Activated T-cell treated with anti-CD3 and anti-CD28 coated beads, Interleukin-2, amount 50 U/mL, for 24 hours (primary cell): ENCODE results near the gene RUNDC1.

Experiments
- DNase-seq: peaks from one replicate; pipeline ENCODE4 v3.0.0-alpha.2; 2020
- H3K27ac Mint-ChIP-seq: 2 replicates; pipeline ENCODE4 v1.8.0; 2020; ENCODE audit warnings: mild to moderate bottlenecking, mixed read lengths
- H3K27me3 Mint-ChIP-seq: 2 replicates; pipeline ENCODE4 v1.8.0; 2020; ENCODE audit warnings: mixed read lengths
- H3K36me3 Mint-ChIP-seq: 2 replicates; pipeline ENCODE4 v1.8.0; 2020; ENCODE audit warnings: low read depth, mixed read lengths
- H3K4me1 Mint-ChIP-seq: 2 replicates; pipeline ENCODE4 v1.8.0; 2020; ENCODE audit warnings: low read depth, mixed read lengths
- H3K4me3 Mint-ChIP-seq: 2 replicates; pipeline ENCODE4 v1.8.0; 2020; ENCODE audit warnings: mild to moderate bottlenecking, moderate library complexity, mixed read lengths
- H3K9me3 Mint-ChIP-seq: 2 replicates; pipeline ENCODE4 v1.8.0; 2020; ENCODE audit warnings: mixed read lengths

RUNDC1 gene

DNA sequence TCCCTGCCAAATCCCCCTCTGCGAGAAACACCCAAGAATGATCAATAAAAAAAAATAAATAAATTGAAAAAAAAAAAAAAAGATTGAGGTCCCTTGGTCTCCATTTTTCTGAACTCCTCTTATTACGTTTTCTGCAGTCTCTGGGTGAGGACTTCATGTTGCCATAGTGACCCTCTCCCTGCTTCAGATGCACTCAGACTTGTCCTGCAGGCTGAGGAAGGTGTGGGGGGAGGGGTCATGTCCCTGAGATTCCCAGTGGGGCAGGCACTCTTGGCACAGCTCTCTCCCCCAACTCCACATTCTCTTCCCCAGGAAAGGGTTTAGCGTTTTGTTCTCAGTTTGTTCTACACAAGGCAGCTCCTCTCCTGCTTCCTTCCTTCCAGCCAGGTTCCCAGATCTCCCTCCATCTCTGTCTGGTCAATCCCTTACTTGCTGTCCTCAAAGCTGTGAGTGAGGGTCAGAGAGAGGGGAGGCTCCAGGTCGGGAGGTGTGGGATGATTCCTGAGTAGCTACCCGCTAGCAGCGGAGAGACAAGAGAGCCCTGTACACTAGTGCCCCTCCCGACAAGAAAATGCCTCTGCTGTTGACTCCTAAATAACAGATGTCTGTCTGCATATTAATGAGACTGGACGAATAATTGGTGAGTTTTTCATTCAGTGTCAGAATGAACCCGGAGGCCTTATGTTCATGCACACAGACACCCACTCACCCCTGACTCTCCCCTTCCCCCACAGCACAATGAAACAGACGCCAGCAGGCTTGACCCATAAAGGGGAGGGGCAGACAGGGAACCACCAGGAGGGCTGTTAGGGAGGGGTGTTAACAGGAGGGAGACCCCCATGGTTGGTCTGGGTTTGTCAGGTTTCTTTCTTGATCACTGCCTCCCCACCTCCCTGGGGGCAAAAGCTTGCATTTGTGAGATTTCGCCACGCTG is 53.9 kb downstream of the RUNDC1 start:
- Mint-ChIP-seq H3K36me3 (no peaks in the 10 kb centered on the region), H3K4me3 (no peak overlapping the region), H3K9me3 (no peaks in the 10 kb centered on the region)

DNA sequence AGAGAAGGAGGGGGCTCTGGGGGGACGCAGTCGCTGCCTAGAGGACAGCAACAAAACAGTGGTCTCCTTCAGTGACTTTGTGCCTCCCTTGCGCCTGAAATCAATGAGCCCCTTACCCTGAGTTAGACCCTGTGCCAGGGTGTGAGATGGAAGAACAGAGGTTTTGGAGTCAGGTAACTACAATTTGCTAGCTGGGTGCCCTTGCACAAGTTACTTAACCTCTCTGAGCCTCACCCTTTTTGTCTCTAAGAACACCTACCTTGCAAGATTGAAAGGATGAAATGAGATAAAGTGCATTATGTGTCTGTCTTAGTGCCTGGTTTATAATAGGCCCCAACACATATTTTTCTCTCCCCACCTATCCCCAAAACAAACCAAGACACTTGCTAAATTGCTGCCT is 54.5 kb downstream of the RUNDC1 start:
- no peaks in the 10 kb centered on the region for H3K27me3 Mint-ChIP-seq
- no peak overlapping the region for H3K27ac Mint-ChIP-seq
- no peak for DNase-seq
- H3K4me1 Mint-ChIP-seq: no peaks in the 10 kb centered on the region
- no peak overlapping the region for H3K4me3 Mint-ChIP-seq
- no peaks in the 10 kb centered on the region for H3K36me3 Mint-ChIP-seq
- H3K9me3 Mint-ChIP-seq: no peaks in the 10 kb centered on the region

More for the DNA sequence above, 53.9 kb downstream of the RUNDC1 start:
- Mint-ChIP-seq H3K27ac (peak overlapping the region; percentile 8), H3K4me1 (no peaks in the 10 kb centered on the region), H3K27me3 (no peaks in the 10 kb centered on the region)
- DNase-seq: no peak

GRCh38 chr17:43039646-43040045 is 59.3 kb downstream of the RUNDC1 start:
- Mint-ChIP-seq H3K9me3 (no peaks in the 10 kb centered on the region), H3K4me3 (no peak overlapping the region), H3K27ac (no peak overlapping the region), H3K4me1 (no peaks in the 10 kb centered on the region), H3K27me3 (no peaks in the 10 kb centered on the region), H3K36me3 (peaks cover 16% of the 10 kb centered on the region)
- no peak for DNase-seq

- Mint-ChIP-seq H3K4me3 (no peak overlapping the region), H3K36me3 (peaks cover 26% of the 10 kb centered on the region), H3K9me3 (no peaks in the 10 kb centered on the region), H3K27ac (no peak overlapping the region), H3K4me1 (no peaks in the 10 kb centered on the region), H3K27me3 (no peaks in the 10 kb centered on the region)
- no peak for DNase-seq
These were observed 60.3 kb downstream of the RUNDC1 start for GRCh38 chr17:43040655-43041054.

DNA sequence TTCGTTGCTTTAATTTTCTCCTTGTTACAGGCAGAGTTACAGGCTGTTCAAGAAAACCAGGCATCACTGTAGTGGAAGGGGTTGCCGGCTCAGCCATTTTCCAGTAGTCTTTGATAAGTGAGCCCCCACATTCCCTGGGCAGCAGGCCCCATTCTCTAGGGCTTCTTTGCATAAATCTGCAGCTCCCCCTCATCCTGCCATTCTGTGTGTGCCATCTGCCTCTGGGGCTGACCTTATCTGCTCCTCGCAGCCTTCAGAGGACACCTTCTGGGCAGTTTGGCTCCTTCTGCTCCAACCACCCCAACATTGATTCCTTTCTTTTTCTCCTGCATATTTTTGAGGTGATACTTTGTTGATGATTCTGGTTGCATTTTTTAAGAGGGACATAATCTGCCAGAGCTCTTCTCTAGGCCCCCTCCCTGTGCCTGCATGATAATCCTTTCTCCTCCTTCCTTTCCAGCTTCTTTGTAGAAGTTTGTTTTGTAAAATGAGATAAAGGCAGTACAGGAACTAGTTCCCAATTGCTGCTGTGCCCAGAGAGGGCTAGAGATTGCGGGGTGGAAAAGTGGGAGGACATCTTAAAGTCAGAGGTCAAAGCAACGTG is 61.8 kb downstream of the RUNDC1 start:
- H3K27ac Mint-ChIP-seq: no peak overlapping the region
- no peaks in the 10 kb centered on the region for H3K9me3 Mint-ChIP-seq
- H3K27me3 Mint-ChIP-seq: no peaks in the 10 kb centered on the region
- H3K4me3 Mint-ChIP-seq: no peak overlapping the region
- peaks cover 35% of the 10 kb centered on the region for H3K36me3 Mint-ChIP-seq
- H3K4me1 Mint-ChIP-seq: no peaks in the 10 kb centered on the region
- DNase-seq: no peak
